ENCODE data around the gene TUBB8.

- no peak for TF ChIP-seq POLR2A (IDR thresholded peaks at IDR 0.05)
- no peak for TF ChIP-seq CTCF (IDR thresholded peaks at IDR 0.05)
Observed at GRCh38 chr10:80477-81105, 31.5 kb upstream of the TUBB8 start.

Measured in adrenal gland (tissue), 5 donors.